A549 (cell line): Measurements from ENCODE around the gene C7.
"Not testable (repeated sequence)": the region's sequence is repeated elsewhere in the genome, so short reads cannot be mapped to it uniquely, and the experiment has no call there.

Experiments used
- POLR2A ChIP-seq: IDR thresholded peaks from 2 replicates; pipeline ENCODE4 v1.6.1; 2012; ENCODE audit warnings: mild to moderate bottlenecking, low read length
- SMC3 ChIP-seq: fragments of >200 bp; sonication (Bioruptor Twin); formaldehyde crosslinking; IDR thresholded peaks from 3 replicates; pipeline ENCODE4 v1.6.1; 2018; ENCODE audit warnings: inconsistent platforms

- not testable (repeated sequence) for TF ChIP-seq POLR2A, SMC3
These were observed 113.3 kb downstream of the C7 start for GRCh38 chr5:41022600-41022999.
